ENCODE measurements around the gene PNPLA4. TPM values are rescaled to one million over a fixed set of nuclear protein-coding genes. Genes with fewer than 3 reads are reported as not detected.

PNPLA4 gene
- total RNA-seq, 1 donor from 2014 or later = 8.6 TPM

DNA sequence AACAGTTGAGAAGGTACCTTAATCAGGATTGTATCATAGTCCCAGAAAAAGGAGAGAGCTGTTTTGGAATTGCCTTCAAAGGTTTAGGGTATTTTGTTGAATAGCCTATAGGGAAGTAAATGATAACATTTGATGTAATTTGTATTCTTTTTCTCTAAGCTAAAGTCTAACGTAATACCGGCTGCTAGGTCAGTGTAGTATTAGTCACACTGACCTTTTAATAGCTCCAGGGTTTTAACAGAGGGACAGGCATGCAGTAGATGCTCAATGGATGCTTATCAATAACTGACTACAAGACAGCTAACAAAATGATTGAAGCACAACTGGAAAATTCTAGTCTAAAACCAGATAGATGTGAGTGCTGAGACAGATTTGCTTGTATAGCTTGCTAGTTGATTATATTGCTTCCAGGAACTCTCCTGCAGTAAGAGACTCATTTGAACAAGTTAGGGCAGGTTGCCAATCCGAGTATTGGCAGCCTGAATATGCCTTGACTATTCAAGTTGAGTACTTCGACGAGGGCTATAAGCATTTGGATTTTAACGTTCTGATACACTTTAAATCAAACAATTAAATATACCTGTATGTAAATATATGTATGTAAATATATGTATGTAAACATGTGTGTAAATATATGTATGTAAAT, 16.5 kb upstream of the PNPLA4 start:
- Histone ChIP-seq H3K27ac (no peak overlapping the region), H3K4me1 (no peaks in the 10 kb centered on the region), H3K4me3 (no peak overlapping the region), H3K36me3 (no peaks in the 10 kb centered on the region), H3K9me3 (no peaks in the 10 kb centered on the region), H3K27me3 (no peaks in the 10 kb centered on the region)
- intact Hi-C loops (cut with DNase I) = no loop called here
- DNase-seq (ENCODE audit: extremely low spot score in 2 of 2) = no peak
- TF ChIP-seq POLR2A (IDR thresholded peaks at IDR 0.05) = no peak
- TF ChIP-seq, protein P1, sequence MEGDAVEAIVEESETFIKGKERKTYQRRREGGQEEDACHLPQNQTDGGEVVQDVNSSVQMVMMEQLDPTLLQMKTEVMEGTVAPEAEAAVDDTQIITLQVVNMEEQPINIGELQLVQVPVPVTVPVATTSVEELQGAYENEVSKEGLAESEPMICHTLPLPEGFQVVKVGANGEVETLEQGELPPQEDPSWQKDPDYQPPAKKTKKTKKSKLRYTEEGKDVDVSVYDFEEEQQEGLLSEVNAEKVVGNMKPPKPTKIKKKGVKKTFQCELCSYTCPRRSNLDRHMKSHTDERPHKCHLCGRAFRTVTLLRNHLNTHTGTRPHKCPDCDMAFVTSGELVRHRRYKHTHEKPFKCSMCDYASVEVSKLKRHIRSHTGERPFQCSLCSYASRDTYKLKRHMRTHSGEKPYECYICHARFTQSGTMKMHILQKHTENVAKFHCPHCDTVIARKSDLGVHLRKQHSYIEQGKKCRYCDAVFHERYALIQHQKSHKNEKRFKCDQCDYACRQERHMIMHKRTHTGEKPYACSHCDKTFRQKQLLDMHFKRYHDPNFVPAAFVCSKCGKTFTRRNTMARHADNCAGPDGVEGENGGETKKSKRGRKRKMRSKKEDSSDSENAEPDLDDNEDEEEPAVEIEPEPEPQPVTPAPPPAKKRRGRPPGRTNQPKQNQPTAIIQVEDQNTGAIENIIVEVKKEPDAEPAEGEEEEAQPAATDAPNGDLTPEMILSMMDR (IDR thresholded peaks at IDR 0.05) = no peak
- no peak for TF ChIP-seq POLR2AphosphoS5 (IDR thresholded peaks at IDR 0.05; ENCODE audit: insufficient read depth in 1 of 2, low read depth in 1 of 2)

GRCh38 chrX:7941390-7942042, 14.3 kb upstream of the PNPLA4 start:
- TF ChIP-seq POLR2A (IDR thresholded peaks at IDR 0.05) (no peak), POLR2AphosphoS5 (IDR thresholded peaks at IDR 0.05; ENCODE audit: insufficient read depth in 1 of 2, low read depth in 1 of 2) (no peak)
- TF ChIP-seq, protein P1 (IDR thresholded peaks at IDR 0.05) = no peak
- H3K27me3 ChIP-seq = no peaks in the 10 kb centered on the region
- no peaks in the 10 kb centered on the region for H3K4me1 ChIP-seq
- H3K4me3 ChIP-seq = no peak overlapping the region
- intact Hi-C loops (cut with DNase I) = no loop called here
- H3K36me3 ChIP-seq = no peaks in the 10 kb centered on the region
- no peak for DNase-seq (ENCODE audit: extremely low spot score in 2 of 2)
- no peaks in the 10 kb centered on the region for H3K9me3 ChIP-seq
- H3K27ac ChIP-seq = no peak overlapping the region

DNA sequence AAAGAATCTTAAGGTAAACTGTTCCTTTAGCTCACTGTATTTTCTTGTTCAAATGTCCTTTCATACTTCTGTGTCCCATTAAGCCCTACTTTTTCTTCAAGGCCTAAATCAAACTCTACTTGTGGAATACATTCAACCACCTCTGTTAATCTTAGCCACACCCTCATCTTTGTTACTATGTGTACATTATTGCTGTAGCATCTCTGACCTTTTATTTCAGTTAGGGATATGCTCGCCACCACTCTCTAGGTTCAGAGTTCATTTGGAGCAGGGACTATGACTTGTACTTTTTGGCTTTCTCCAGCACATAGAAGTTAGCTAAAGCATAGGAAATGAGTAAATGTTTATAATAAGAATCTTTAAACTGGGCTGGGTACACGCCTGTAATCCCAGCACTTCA, 6.8 kb upstream of the PNPLA4 start:
- no peak for DNase-seq (ENCODE audit: extremely low spot score in 2 of 2)
- no peak for TF ChIP-seq POLR2A (IDR thresholded peaks at IDR 0.05)
- TF ChIP-seq, protein P1 (IDR thresholded peaks at IDR 0.05) = no peak
- no peak overlapping the region for H3K27ac ChIP-seq
- no peak overlapping the region for H3K4me3 ChIP-seq
- H3K4me1 ChIP-seq = no peaks in the 10 kb centered on the region
- H3K27me3 ChIP-seq = no peaks in the 10 kb centered on the region
- intact Hi-C loops (cut with DNase I) = no loop called here
- no peaks in the 10 kb centered on the region for H3K9me3 ChIP-seq
- no peaks in the 10 kb centered on the region for H3K36me3 ChIP-seq

DNA sequence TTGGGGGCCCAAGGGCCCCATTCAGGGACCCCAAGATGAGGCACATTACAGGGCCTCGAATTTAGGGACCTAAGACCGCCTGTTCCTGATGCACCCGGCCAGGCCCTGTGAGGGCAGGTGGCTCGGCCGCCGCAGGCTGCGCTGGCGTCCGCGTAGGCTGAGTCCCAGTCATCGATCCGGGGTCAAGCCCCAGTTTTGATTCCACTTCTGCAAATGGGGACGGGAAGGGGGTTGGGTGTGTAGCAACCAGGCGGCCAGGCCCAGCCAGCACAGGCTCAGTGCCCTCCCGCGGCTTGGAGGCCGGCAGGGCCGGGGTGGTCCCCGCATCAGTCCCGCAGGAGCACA, 327 bp downstream of the PNPLA4 start:
- intact Hi-C loops (cut with DNase I) = no loop called here
- Histone ChIP-seq H3K27me3 (no peaks in the 10 kb centered on the region), H3K4me3 (peak overlapping the region; percentile 55 to 57), H3K4me1 (no peaks in the 10 kb centered on the region), H3K36me3 (no peaks in the 10 kb centered on the region), H3K27ac (peak overlapping the region; percentile 49), H3K9me3 (no peaks in the 10 kb centered on the region)
- TF ChIP-seq, protein P1 (IDR thresholded peaks at IDR 0.05) = no peak
- TF ChIP-seq POLR2AphosphoS5 (IDR thresholded peaks at IDR 0.05; ENCODE audit: insufficient read depth in 1 of 2, low read depth in 1 of 2) (no peak), POLR2A (IDR thresholded peaks at IDR 0.05) (no peak)
- DNase-seq (ENCODE audit: extremely low spot score in 2 of 2) = no peak

GRCh38 chrX:7926501-7926900, 712 bp downstream of the PNPLA4 start:
- no peak for DNase-seq (ENCODE audit: extremely low spot score in 2 of 2)
- H3K4me1 ChIP-seq = no peaks in the 10 kb centered on the region
- H3K27ac ChIP-seq = peak overlapping the region; percentile 49

More at GRCh38 chrX:7926501-7926900, 712 bp downstream of the PNPLA4 start:
- Histone ChIP-seq H3K9me3 (no peaks in the 10 kb centered on the region), H3K36me3 (peaks cover 0 to 1% of the 10 kb centered on the region in 2 donors), H3K4me3 (peak overlapping the region; percentile 55 to 57), H3K27me3 (no peaks in the 10 kb centered on the region)
- intact Hi-C loops (cut with DNase I) = no loop called here
- TF ChIP-seq POLR2A (IDR thresholded peaks at IDR 0.05) (no peak), POLR2AphosphoS5 (IDR thresholded peaks at IDR 0.05; ENCODE audit: insufficient read depth in 1 of 2, low read depth in 1 of 2) (no peak)
- TF ChIP-seq, protein P1 (IDR thresholded peaks at IDR 0.05) = no peak

All from vagina (tissue), 2 donors.